Vagina (tissue), 2 donors: ENCODE data around the gene P2RX6. TPM values are rescaled to one million over a fixed set of nuclear protein-coding genes. Genes with fewer than 3 reads are reported as not detected.

ENCODE experiments used
- DNase-seq, 2 donors: peaks; one replicate each; pipeline ENCODE4 v3.0.0-alpha.2; 2017; ENCODE audit errors: extremely low spot score in 2 of 2
- H3K27ac ChIP-seq: fragments of 200-600 bp; sonication (generic); one replicate; pipeline ENCODE4 v1.5.1; 2019
- H3K27me3 ChIP-seq: fragments of 200-600 bp; sonication (generic); one replicate; pipeline ENCODE4 v1.5.1; 2019
- H3K36me3 ChIP-seq, 2 donors: fragments of 200-600 bp; sonication (generic); one replicate each; pipeline ENCODE4 v1.5.1; 2017 to 2019
- H3K4me1 ChIP-seq: fragments of 200-600 bp; sonication (generic); one replicate; pipeline ENCODE4 v1.5.1; 2019
- H3K4me3 ChIP-seq, 2 donors: fragments of 200-600 bp; sonication (generic); 1 replicate in 1 of 2; 2 replicates in 1 of 2; pipeline ENCODE4 v1.5.1; 2016 to 2019
- H3K9me3 ChIP-seq: fragments of 200-600 bp; sonication (generic); one replicate; pipeline ENCODE4 v1.5.1; 2019
- CTCF ChIP-seq, 3 experiments: fragments of 450-650 bp in 2 of 3; fragments of 200-600 bp in 1 of 3; sonication (generic) in 1 of 3; IDR thresholded peaks; one replicate each; pipeline ENCODE4 v1.5.1; 2017 to 2019; ENCODE audit warnings: antibody characterized with exemption in 3 of 3, mild to moderate bottlenecking in 2 of 3, moderate library complexity in 2 of 3
- POLR2A ChIP-seq, 2 donors: fragments of 450-650 bp; IDR thresholded peaks; one replicate each; pipeline ENCODE4 v1.6.1; 2017; ENCODE audit warnings: antibody characterized with exemption in 2 of 2, mild to moderate bottlenecking in 2 of 2, moderate library complexity in 2 of 2
- POLR2AphosphoS5 ChIP-seq, 2 donors: sonication (generic); formaldehyde crosslinking; IDR thresholded peaks; one replicate each; pipeline ENCODE4 v1.9.0; 2017; ENCODE audit warnings: antibody characterized with exemption in 2 of 2, mild to moderate bottlenecking in 2 of 2, low read depth in 1 of 2; ENCODE audit not compliant: insufficient read depth in 1 of 2
- intact Hi-C: fragments of 100-400 bp; cut with DNase I; formaldehyde crosslinking; loops from one replicate; pipeline ENCODE4 v1.15.1; 2023
- total RNA-seq: library from RNA; depleted of rRNA; stranded (reverse); fragments of >200 nt; gene quantifications from one replicate; pipeline ENCODE4 v1.2.3, GENCODE V29; 2016

Gene P2RX6
- total RNA-seq, 1 donor from 2014 or later: 1.7 TPM

GRCh38 chr22:20985720-20986119 lies 29.2 kb upstream of the P2RX6 start:
- H3K4me1 ChIP-seq: peaks cover 25% of the 10 kb centered on the region
- TF ChIP-seq POLR2AphosphoS5 (IDR thresholded peaks at IDR 0.05; ENCODE audit: insufficient read depth in 1 of 2, low read depth in 1 of 2) (no peak), CTCF (IDR thresholded peaks at IDR 0.05) (no peak), POLR2A (IDR thresholded peaks at IDR 0.05) (no peak)
- no peaks in the 10 kb centered on the region for H3K9me3 ChIP-seq
- DNase-seq: no peak
- H3K4me3 ChIP-seq: no peak overlapping the region
- intact Hi-C loops: no loop called here
- H3K27ac ChIP-seq: no peak overlapping the region
- H3K36me3 ChIP-seq: peaks cover 0 to 10% of the 10 kb centered on the region in 2 donors
- no peaks in the 10 kb centered on the region for H3K27me3 ChIP-seq

- Histone ChIP-seq H3K4me1 (peaks cover 18% of the 10 kb centered on the region), H3K4me3 (no peak overlapping the region), H3K27ac (no peak overlapping the region), H3K27me3 (no peaks in the 10 kb centered on the region), H3K9me3 (no peaks in the 10 kb centered on the region), H3K36me3 (peaks cover 0 to 10% of the 10 kb centered on the region in 2 donors)
- intact Hi-C loops: no loop called here
- TF ChIP-seq POLR2A (IDR thresholded peaks at IDR 0.05) (no peak), CTCF (IDR thresholded peaks at IDR 0.05) (no peak), POLR2AphosphoS5 (IDR thresholded peaks at IDR 0.05; ENCODE audit: insufficient read depth in 1 of 2, low read depth in 1 of 2) (no peak)
- DNase-seq: no peak
Observed at GRCh38 chr22:20986365-20986764, 28.6 kb upstream of the P2RX6 start.

GRCh38 chr22:20987375-20987774 lies 27.6 kb upstream of the P2RX6 start:
- no peak overlapping the region for H3K4me3 ChIP-seq
- intact Hi-C loops: no loop called here
- DNase-seq: no peak
- TF ChIP-seq POLR2A (IDR thresholded peaks at IDR 0.05): no peak
- H3K27ac ChIP-seq: no peak overlapping the region
- H3K27me3 ChIP-seq: no peaks in the 10 kb centered on the region
- H3K9me3 ChIP-seq: no peaks in the 10 kb centered on the region
- peaks cover 15% of the 10 kb centered on the region for H3K4me1 ChIP-seq
- H3K36me3 ChIP-seq: peaks cover 0 to 20% of the 10 kb centered on the region in 2 donors

GRCh38 chr22:20988573-20989322 lies 26.2 kb upstream of the P2RX6 start:
- DNase-seq: no peak
- Histone ChIP-seq H3K27me3 (no peaks in the 10 kb centered on the region), H3K4me3 (no peak overlapping the region), H3K4me1 (peaks cover 4% of the 10 kb centered on the region), H3K36me3 (peaks cover 0 to 27% of the 10 kb centered on the region in 2 donors), H3K27ac (no peak overlapping the region), H3K9me3 (no peaks in the 10 kb centered on the region)
- no peak for TF ChIP-seq POLR2A (IDR thresholded peaks at IDR 0.05)
- no peak for TF ChIP-seq CTCF (IDR thresholded peaks at IDR 0.05)
- no peak for TF ChIP-seq POLR2AphosphoS5 (IDR thresholded peaks at IDR 0.05; ENCODE audit: insufficient read depth in 1 of 2, low read depth in 1 of 2)
- intact Hi-C loops: no loop called here

GRCh38 chr22:20989323-20990138 lies 25.4 kb upstream of the P2RX6 start:
- Histone ChIP-seq H3K27me3 (no peaks in the 10 kb centered on the region), H3K4me1 (no peaks in the 10 kb centered on the region), H3K9me3 (no peaks in the 10 kb centered on the region), H3K27ac (no peak overlapping the region), H3K4me3 (no peak overlapping the region), H3K36me3 (peaks cover 0 to 27% of the 10 kb centered on the region in 2 donors)
- DNase-seq: no peak
- TF ChIP-seq CTCF (IDR thresholded peaks at IDR 0.05): no peak
- TF ChIP-seq POLR2AphosphoS5 (IDR thresholded peaks at IDR 0.05; ENCODE audit: insufficient read depth in 1 of 2, low read depth in 1 of 2): no peak
- TF ChIP-seq POLR2A (IDR thresholded peaks at IDR 0.05): no peak
- intact Hi-C loops: no loop called here
